HG02840 (cell line): ENCODE data around the gene GADD45GIP1.
"Not testable (repeated sequence)": the region's sequence is repeated elsewhere in the genome, so short reads cannot be mapped to it uniquely, and the experiment has no call there.

Experiments used
- ATAC-seq: cut with Tn5 transposase; IDR thresholded peaks from one replicate; pipeline ENCODE4 v1.9.1; 2021; ENCODE audit warnings: mild to moderate bottlenecking, moderate library complexity, moderate number of reproducible peaks; ENCODE audit not compliant: unreplicated experiment, low FRiP score

GADD45GIP1 gene

DNA sequence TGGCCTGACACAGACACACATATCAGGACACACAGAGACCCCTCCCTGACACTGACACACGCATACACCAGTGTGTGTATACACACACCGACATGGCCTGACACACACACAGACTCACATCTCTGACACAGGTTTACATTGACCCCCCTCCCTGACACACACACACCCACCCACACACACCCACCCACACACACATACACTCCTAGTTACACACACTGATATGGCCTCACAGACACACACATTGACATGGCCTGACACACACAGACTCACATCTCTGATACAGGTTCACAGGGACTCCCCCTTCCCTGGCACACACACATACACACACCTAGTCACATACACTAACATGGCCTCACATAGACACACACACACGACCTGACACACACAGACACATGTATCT is 33.8 kb upstream of the GADD45GIP1 start:
- no peak for ATAC-seq

DNA sequence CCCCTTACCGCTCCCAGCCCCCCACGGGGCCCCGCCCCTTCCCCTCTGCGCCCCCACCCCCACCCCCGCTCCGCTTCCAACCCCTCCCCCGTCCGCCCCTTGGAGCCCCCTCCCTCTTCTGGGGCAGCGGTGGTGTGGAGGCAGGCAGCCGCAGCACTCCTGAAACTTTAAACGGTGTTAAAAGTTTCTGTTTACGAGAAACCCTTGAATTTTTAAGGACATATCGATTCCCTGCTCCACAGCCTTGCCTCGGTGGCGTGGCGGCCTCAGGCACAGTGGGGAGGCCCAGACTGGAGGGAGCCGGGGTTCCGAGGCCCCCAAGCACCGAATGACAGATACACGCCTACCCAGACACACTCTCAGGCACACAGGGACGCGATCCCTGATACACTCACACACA is 33.4 kb upstream of the GADD45GIP1 start:
- no peak for ATAC-seq

DNA sequence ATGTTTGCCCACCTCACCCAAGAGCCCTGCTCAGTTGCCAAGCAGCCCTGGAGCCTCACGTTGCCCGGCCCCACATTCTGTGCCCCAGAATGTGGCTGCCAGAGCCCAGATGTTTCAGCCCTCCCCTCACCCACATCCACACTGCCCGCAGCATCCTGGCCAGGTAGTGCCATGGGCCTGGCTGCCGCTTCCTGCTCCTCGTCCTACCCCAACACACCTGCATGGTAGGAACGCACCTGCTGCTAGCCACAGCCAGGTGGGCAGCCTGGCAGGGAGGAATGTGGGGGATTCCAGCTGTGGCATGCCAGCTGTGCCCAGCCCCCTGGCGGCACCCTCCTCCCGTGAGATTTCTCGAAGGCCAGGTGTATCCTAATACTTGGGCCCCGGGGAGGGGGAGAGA is 30.8 kb upstream of the GADD45GIP1 start:
- no peak for ATAC-seq

DNA sequence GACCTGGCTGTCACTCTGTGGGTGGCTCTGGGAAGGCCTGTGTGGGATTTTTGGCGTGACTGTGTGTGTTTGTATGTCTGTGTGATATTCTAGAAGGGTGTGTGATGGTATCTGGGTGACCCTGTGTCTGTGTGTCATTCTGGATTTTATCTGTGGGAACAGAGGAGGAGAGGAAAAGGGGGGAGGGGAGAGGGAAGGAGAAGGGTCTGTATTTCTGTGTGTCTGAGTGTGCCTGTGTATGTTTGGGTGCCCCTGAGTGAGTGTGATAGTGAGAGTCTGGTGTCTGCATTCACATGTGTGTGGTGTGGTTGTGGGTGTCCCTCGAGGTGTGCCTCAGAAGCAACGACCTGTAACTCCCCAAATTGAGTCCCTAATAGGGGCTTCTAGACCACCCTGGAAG is 30.2 kb upstream of the GADD45GIP1 start:
- ATAC-seq: no peak

DNA sequence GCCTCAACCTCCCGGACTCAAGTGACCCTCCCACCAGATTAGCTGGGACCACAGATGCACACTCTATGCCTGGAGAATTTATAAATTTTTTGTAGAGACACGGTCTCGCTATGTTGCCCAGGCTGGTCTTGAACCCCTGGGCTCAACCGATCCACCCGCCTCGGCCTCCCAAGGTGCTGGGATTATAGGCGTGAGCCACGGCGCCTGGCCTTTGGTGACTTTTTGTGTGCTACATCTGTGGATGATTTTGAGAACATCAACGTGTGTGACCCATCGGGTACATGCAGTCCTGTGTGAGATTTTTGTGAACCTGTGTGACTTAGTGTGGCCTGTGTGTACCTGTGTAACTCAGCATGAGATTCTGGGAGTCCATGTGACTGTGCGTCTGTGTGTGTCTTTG is 29.7 kb upstream of the GADD45GIP1 start:
- ATAC-seq: no peak

DNA sequence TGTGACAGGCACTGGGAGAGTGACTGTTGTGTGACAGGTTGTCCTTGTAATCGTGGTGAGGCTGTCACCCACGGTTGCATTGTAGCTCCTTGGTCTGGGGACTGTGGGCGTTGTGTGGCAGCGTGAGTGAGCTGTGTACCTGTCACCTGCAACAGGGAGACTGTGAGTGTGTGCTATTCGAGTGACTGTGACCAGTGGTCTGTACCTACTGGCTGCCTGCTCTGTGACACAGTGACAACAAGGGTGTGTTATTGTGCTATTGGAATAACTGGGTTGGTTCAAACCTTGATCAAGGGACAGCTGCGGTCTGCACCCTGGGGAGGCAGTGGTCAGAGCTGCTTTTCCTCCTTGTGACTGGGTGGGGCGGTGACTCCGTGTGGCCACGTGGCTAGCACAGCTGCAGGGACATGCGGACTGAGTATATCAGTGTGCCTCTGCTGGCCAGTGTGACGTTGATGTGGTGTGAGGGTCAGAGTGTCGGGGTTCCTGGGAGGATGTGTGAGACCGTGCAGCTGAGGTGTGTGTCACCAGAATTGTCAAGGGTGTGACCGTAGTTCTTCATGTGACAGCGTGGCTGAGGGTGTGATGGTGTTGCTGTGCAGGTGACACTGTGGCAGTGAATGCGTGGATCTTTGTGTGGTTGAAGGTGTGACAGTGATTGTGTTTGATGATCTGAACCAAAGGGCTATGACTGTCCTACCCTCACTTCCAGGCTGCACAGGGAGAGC is 28.2 kb upstream of the GADD45GIP1 start:
- ATAC-seq: no peak

DNA sequence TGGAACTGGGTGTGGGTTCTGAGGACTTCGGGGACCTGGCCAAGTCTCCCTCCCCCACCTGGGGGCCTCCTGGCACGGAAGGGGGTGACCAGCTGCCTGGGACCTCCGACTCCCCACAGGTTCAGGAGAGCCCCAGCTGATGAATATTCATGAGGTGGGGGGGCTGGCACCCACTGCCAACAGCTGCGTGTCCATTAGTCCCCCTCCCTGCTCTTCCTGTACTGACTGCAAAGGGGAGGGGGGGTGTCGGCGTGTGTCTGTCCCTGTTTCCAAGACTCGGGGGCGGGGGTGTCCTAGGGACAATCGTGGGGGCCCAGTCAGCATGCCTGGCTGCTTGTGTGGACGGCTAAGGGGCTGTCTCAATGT is 27.6 kb upstream of the GADD45GIP1 start:
- no peak for ATAC-seq

DNA sequence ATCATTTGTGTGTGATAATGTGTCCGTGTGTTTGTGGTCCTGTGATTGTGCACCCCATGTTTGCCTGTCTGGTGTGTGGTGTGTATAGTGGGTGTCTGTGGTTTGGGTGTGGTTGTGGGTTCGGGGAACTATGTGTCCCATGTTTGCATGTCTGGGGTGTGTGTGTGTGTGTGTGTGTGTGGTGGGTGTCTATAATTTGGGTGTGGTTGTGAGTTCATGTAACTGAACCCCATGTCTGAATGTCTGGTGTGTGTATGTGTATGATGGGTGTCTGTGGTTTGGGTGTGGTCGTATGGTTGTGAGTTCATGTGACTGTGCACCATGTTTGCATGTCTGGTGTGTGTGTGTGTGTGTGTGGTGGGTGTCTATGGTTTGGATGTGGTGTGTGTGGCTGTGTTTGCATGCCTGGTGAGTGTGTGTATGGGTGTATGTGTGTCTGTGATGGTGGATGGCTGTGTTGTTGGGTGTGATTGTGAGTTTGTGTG is 27.2 kb upstream of the GADD45GIP1 start:
- no peak for ATAC-seq

DNA sequence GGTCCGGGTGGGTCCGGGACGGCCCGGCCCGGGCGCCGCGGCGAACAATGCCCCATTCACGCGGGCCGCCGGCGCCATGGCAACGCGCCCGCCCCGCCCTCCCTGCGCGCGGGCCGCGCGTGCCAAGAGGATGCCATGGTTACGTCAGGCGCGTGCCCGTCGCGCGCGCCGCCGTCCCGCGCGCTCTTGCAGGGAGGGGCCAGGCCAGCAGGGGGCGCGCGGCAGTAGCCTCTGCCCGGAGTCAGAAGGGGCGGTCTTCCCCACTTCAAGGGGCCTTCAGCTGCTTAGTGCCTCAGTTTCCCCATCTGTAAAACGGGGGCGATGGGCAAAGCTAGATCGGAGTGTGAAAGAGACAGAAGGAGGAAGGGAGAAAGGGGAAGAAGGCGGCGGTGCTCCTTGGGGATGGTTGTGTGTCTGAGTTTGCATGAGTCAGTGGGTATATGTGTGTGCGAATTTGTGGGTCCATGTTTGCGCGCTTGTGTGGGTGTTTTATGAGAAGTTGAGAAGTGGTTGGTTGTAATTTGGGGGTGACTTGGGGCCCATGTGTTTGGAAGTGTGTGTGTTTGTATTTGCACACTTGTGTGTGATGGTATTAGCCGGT is 26.6 kb upstream of the GADD45GIP1 start:
- no peak for ATAC-seq

DNA sequence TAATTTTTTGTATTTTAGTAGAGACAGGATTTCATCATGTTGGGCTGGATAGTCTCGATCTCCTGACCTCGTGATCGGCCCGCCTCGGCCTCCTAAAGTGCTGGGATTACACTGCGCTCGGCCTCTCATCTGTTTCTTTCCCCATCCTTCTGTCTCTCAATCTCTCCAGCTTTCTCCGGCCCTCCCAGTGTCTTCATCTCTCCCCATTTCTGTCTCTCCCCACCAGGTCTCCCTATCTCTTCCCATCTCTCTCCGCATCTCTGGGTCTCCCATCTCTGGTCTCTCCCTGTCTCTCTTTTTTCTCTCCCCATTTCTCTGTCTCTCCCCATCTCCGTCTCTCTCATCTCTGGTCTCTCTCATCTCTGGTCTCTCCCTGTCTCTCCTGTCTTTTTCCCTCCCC is 26.1 kb upstream of the GADD45GIP1 start:
- ATAC-seq: no peak

DNA sequence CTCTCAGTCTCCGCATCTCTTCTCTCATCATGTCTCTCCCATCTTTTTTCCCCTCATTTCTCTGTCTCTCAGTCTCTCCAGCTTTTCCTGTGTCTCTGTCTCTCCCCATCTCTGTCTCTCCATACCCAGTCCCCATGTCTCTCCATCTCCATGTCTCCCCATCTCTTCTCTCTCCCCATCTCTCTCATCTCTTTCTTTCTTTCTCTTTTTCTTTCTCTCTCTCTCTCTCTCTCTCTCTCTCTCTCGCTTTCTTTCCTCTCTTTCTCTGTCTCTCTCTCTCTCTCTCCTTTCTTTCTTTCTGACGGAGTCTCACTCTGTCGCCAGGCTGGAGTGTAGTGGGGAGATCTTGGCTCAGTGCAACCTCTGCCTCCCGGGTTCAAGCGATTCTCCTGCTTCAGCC is 25.6 kb upstream of the GADD45GIP1 start:
- no peak for ATAC-seq

DNA sequence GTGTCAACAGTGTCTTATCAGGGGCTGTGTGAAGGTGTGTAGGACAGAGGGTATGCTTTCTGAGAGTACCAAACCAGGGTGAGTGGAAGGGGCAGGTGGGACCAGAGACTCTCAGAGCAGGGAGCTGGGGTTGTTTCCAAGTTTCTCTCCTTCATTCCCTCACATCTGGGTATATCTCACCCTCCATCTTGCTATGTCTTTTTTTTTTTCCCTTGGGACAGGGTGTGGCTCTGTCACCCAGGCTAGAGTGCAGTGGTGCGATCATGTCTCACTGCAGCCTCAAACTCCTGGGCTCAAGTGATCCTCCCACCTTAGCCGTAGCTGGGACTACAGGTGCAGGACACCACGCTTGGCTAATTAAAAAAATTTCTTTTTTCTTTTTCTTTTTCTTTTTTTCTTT is 23.0 kb upstream of the GADD45GIP1 start:
- ATAC-seq: no peak

DNA sequence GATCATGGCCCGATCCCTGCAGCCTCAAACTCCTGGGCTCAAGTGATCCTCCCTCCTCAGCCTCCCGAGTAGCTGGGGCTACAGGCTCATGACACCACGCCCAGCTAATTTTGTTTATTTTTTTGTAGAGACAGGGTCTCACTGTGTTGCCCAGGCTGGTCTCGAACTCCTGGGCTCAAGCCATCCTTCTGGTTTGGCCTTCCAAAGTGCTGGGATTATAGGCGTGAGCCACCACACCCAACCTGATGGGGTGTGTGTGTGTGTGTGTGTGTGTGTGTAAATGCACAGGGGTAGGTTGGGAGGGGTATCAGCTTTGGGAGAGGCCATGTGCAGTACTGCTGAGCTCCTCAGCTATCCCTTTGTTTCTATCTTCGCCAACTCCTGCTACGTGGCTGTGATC is 19.1 kb upstream of the GADD45GIP1 start:
- ATAC-seq: not testable (repeated sequence)

DNA sequence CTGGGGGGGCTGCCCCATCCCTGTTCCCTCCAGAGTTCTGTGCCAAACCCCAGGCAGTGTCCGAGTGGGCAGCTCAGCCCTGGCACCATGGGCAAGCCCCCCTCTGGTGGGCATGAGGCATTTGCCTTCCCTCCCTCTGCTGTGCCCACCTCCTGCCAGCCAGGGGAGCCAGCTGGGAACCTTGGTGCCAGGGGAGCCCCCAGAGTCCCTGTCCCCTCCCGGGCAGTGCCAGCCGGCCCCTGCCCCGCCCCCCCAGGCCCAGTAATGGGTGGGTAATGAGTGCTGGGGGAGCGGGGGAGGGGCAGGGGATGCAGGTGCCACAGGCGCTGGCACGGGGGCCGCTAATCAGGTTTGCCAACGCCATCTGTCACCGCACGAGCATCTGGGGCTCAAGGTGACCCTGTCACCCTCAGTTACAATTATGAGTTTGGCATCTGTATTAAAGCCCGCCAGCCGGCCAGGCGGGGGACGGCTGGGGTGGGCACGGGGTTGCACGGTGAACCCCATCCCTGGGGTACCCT is 18.3 kb upstream of the GADD45GIP1 start:
- ATAC-seq: no peak

DNA sequence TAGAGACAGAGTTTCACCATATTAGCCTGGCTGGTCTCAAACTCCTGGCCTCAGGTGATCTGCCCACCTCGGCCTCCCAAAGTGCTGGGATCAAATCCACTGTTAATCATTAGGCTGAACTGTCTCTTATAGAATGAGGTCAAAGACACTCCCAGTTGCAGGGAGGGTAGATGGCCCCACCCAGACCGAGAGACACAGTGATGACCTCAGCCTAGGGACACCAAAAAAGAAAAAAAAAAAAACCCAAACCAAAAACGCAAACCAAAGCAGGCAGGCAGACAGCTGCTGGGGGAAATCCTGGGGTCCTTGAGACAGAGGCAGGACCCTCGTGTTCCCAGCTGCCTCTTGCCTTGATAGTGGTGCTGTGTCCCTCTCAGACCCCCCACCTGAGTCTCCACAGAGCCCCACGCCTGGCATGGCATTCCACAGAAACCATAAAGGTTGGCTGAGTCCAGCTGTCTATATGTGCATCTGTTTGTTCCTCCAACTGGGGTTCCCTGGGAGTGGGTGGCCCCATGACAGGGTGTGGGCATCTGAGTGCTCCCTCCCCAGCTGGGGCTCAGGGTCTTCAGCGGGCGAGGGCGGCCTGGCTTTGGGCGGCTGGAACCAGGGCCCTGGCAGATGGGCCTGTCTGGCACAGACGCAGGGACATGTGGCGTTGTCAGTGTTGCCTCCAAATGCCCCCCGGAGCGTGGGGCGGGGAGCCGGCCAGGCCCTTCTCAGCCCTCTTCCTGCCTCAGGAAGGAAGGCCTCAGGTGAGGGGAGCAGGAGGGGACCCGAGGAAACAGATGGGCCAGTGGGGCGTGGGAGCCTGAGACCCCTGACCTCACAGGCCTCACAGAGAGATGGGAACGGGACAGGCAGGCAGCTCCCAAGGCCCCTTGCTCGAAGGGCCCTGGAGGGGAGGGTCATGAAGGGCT is 17.5 kb upstream of the GADD45GIP1 start:
- no peak for ATAC-seq

DNA sequence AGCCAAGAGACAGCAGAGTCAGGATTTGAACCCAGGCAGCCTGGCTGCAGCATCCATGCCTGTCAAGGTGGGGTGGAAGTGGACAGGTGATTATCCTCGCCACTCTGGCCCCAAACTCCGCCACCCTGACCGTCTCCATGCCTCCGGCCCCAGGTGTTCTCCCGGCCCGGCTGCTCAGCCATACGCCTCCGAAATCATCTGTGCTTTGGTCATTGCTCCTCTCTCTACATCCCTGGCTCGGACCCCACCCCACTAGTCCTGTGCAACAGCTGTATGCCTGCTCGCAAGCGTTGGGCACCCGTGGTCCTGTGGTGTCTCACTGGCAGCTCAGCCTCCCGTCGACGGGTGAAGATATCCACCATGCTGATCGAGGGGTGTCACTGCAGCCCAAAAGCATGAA is 16.2 kb upstream of the GADD45GIP1 start:
- ATAC-seq: no peak

DNA sequence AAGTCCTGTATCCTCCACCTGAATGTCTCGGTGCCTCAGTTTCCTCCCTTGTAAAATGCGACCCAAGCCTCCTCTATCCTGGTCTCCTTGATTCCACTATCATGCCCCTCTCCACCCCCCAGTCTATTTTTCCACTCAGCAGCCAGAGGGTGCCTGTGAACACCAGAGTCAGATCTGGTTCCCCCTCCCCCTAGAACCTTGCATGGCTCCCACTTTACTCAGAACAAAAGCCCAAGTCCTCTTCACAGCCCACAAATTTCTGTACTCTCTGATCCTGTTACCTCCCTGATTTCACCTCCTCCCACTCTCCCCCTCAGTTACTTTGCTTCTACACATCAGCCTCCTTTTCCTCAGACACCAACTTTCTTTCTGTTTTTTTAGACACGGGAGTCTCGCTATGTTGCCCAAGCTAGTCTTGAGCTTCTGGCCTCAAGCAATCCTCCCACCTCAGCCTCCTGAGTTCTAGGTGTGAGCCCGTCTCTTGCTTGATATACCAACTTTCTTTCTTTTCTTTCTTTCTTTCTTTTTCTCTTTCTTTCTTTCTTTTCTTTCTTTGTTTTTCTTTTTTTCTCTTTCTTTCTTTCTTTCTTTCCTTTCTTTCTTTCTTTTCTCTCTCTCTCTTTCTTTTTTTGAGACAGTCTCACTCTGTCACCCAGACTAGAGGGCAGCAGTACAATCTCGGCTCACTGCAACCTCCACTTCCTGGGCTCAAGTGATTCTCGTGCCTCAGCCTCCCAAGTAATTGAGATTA is 13.2 kb upstream of the GADD45GIP1 start:
- ATAC-seq: no peak

DNA sequence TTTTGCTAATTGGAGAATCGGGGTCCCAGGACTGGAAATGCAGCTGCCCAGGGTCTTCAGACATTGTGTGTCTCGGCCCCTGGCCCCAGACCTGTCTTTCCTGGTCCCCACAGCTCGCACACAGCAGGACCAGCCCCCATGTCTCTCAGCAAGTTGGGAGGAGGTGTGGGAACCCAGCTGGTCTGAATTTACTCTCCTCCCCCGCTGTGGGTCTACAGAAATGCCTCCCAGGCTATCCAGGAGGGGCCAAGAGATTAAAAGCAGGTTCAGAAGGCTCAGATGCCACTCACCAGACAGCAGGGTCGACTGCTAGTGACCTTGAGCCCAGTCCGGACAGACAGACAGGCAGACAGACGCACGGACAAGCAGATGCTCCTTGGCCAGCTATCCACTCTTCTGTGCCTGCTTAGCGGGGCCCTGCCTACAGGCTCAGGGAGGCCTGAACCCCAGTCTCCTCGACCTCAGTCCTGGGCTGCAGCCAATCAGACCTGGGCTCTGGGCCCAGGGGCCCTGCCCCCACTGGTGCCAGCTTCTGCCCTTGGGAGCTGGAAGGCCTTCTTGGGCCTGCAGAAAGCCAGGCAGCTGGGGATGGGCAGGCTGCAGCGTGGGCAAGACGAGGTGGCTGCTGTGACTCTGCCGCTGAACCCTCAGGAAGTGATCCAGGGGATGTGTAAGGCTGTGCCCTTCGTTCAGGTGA is 12.4 kb upstream of the GADD45GIP1 start, which contains the start of gene DAND5:
TSS of gene DAND5 (plus strand) at position 285 of the 697 bp plus-strand sequence. CDS start at position 370, 85 bp downstream.
- no peak for ATAC-seq

DNA sequence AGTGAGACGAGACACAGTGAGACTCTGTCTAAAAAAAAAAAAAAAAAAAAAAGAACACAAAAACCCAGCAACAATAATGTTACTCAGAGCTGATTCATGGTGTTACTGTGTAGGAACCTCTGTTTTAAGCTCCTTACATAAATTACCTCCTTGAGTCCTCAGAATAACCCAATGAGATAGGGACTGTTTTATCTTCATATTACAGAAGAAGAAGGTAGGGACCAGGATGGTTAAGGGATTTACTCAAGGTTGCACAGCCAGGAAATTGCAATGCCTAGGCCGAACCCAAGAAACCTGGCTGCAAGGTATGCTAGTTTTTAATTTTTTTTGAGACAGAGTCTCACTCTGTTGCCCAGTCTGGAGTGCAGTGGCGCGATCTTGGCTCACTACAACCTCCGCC is 10.9 kb upstream of the GADD45GIP1 start:
- ATAC-seq: no peak

DNA sequence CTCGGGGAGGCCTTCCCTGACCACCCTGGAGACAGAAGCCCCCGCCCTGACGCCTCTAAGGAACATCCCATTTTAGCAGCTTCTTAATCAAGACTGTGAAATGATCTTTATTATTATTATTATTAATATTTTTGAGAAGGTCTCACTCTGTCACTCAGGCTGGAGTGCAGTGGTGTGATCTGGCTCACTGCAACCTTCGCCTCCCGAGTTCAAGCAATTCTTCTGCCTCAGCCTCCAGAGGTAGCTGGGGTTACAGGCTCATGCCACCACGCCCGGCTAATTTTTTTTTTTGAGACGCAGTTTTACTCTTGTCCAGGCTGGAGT is 8.8 kb upstream of the GADD45GIP1 start:
- ATAC-seq: no peak
